ENCODE measurements around the gene ARHGAP23. TPM values are rescaled to one million over a fixed set of nuclear protein-coding genes. Genes with fewer than 3 reads are reported as not detected.

Gene ARHGAP23
- total and polyA plus RNA-seq, 10 of the 15 experiments (the other 5 are each of a cell fraction or from before 2014, with no cell fraction given), result 0.23 to 5.8 (median 2.1) TPM

DNA sequence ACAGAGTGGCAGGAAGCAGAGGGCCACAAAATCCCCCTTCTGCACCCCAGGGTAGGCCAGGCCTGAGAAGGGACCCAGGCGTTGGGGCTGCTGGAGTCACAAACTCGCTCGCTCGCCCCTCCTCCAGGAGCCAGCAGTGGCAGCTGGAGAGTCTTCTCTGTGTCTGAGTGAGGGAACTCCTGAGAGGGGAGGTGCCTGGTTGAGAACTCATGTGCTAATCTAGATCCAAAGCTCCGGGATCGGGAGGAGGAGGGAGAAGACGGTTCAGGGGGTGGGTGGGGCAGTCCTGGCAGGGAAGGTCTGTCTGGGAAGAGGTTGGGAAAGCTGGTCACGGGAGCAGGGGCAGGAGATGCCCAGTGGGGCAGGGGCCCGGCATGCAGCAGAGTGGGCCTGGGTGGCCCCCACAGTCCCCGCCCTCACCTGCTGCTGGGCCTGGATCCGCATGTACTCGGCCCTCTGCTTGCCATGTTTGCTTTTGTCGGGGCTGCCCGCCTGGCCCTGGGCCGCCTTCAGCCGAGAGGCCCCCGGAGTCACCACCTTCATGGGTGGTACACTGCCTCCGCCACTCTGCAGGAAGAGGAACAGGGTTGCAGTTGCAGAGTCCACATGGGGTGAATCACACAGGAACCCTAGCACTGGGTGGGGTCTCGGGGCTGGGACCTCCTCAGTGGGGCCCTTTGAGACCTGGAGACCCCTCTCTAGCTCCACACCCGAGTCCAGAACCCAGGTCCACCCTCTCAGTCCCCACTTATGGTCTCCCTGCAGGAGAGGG is 115.3 kb downstream of the ARHGAP23 start:
- intact Hi-C loops (cut with micrococcal nuclease; ENCODE audit: unreplicated experiment), result no loop called here
- CTCF ChIA-PET, result interaction anchor here (0.6 to 2.3 kb wide), 2 partner anchors 15 to 22 kb away, joined by 3 to 8 read pairs; no protein-coding TSS in a partner anchor
- RAD21 ChIA-PET (ENCODE audit: unreplicated experiment), result no interaction called here

DNA sequence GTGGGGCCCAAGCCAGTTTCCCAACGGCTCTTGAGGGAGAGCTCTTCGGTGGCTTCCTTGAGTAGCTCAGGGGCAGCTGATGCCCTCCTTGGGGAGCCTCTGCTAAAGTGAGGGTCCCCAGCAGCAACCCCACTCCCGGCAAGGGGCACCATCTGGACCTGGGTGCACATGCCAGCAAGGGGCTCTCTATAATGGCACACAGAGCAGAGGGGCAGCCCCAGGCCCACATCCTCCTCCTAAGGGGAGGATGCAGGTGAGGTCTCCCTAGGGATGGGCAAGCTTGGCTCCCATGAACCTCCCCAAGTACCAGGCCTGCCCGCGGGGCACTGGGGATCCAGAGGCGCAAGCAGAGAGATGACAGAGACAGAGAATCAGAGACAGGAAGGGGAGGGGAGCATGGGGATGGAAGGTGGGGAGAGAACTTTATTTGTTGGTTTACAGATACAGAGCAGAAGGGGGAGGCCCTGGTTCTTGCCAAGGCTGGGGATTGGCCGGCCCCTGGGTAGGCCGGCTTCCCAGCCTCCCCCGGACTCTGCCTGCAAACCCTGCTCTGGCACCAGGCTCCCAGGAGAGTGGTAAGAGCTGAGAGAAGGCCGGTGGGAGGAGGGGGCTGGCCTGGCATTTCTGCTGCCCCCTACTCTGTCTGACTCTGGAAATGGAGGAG is 116.0 kb downstream of the ARHGAP23 start:
- FAIRE-seq (no peak), DNase-seq (ENCODE audit: low read depth, low spot score) (no peak), ATAC-seq (no peak)
- RAD21 ChIA-PET (ENCODE audit: unreplicated experiment), result interaction anchor here (1.0 kb wide), 1 partner anchor 124 kb away, joined by 3 read pairs; no protein-coding TSS in a partner anchor
- H2AFZ ChIP-seq (ENCODE audit: control insufficient read depth, low read depth, low read length), result no peak overlapping the region
- POLR2A ChIA-PET, result no interaction called here
- no peak overlapping the region for H3K27ac ChIP-seq (ENCODE audit: control insufficient read depth, insufficient read depth)
- peaks cover 0 to 2% of the 10 kb centered on the region in 2 experiments; a peak in 1 of 4 replicates for H3K27me3 ChIP-seq (replicated peaks in 1 of 2; ENCODE audit: control insufficient read depth in 2 of 2, insufficient read depth in 2 of 2, low read length in 1 of 2)
- H3K9ac ChIP-seq (ENCODE audit: control insufficient read depth, insufficient read depth, low read length), result no peak overlapping the region
- CTCF ChIA-PET, result interaction anchor here (0.6 to 2.3 kb wide), 2 partner anchors 14 to 23 kb away, joined by 3 to 8 read pairs; no protein-coding TSS in a partner anchor
- in situ Hi-C loops (cut with MboI), result no loop called here
- H3K4me2 ChIP-seq (ENCODE audit: control insufficient read depth, insufficient read depth), result no peak overlapping the region
- H3K79me2 ChIP-seq (ENCODE audit: control insufficient read depth, insufficient read depth, low read length), result no peaks in the 10 kb centered on the region
- intact Hi-C loops (cut with micrococcal nuclease; ENCODE audit: unreplicated experiment), result no loop called here
- SMC1A ChIA-PET (ENCODE audit: uncharacterized antibody, unreplicated experiment), result no interaction called here
- no peaks in the 10 kb centered on the region for H4K20me1 ChIP-seq (ENCODE audit: control insufficient read depth, insufficient read depth)
- no peak overlapping the region for H3K4me3 ChIP-seq
- H3K36me3 ChIP-seq (ENCODE audit: control insufficient read depth in 2 of 2, insufficient read depth in 2 of 2, low read length in 1 of 2), result no peaks in the 10 kb centered on the region
- no TSS peak for BruUV-seq (replicated peaks)
- H3K9me3 ChIP-seq (replicated peaks; ENCODE audit: control insufficient read depth, insufficient read depth, low read length), result no peaks in the 10 kb centered on the region
- WGBS (ENCODE audit: insufficient coverage, insufficient replicate concordance, low lambda C conversion rate, missing lambda C conversion rate), result 38% methylated on average over 10 of the region's 10 CpGs
- no peaks in the 10 kb centered on the region; the same call in 1 of the 2 replicates for H3K4me1 ChIP-seq (ENCODE audit: control insufficient read depth, insufficient read depth, low read length)
- TF ChIP-seq SMAD1 (IDR thresholded peaks at IDR 0.05; ENCODE audit: low read depth, partially characterized antibody), result no peak
- TF ChIP-seq ESRRA (IDR thresholded peaks at IDR 0.05; ENCODE audit: low read length), result no peak
- TF ChIP-seq, protein P1, sequence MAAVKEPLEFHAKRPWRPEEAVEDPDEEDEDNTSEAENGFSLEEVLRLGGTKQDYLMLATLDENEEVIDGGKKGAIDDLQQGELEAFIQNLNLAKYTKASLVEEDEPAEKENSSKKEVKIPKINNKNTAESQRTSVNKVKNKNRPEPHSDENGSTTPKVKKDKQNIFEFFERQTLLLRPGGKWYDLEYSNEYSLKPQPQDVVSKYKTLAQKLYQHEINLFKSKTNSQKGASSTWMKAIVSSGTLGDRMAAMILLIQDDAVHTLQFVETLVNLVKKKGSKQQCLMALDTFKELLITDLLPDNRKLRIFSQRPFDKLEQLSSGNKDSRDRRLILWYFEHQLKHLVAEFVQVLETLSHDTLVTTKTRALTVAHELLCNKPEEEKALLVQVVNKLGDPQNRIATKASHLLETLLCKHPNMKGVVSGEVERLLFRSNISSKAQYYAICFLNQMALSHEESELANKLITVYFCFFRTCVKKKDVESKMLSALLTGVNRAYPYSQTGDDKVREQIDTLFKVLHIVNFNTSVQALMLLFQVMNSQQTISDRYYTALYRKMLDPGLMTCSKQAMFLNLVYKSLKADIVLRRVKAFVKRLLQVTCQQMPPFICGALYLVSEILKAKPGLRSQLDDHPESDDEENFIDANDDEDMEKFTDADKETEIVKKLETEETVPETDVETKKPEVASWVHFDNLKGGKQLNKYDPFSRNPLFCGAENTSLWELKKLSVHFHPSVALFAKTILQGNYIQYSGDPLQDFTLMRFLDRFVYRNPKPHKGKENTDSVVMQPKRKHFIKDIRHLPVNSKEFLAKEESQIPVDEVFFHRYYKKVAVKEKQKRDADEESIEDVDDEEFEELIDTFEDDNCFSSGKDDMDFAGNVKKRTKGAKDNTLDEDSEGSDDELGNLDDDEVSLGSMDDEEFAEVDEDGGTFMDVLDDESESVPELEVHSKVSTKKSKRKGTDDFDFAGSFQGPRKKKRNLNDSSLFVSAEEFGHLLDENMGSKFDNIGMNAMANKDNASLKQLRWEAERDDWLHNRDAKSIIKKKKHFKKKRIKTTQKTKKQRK (IDR thresholded peaks at IDR 0.05; ENCODE audit: low read depth, low read length), result no peak
- no peak for TF ChIP-seq CEBPB (IDR thresholded peaks at IDR 0.05; ENCODE audit: borderline replicate concordance in 1 of 2, low read depth in 2 of 2, low read length in 2 of 2)
- TF ChIP-seq TBL1XR1 (IDR thresholded peaks at IDR 0.05; ENCODE audit: low read depth, low read length), result no peak
- TF ChIP-seq SRF (IDR thresholded peaks at IDR 0.05; ENCODE audit: low read depth in 2 of 2, low read length in 2 of 2), result no peak
- no peak for TF ChIP-seq STAT1 (conservative IDR thresholded peaks at IDR 0.05)

More for the DNA sequence above, 115.3 kb downstream of the ARHGAP23 start:
- TF ChIP-seq SMC3 (IDR thresholded peaks at IDR 0.05; ENCODE audit: borderline replicate concordance, low read length), result no peak
- no peak for TF ChIP-seq FOS (IDR thresholded peaks at IDR 0.05; ENCODE audit: borderline replicate concordance, extremely low read depth, insufficient read length)
- no peak for TF ChIP-seq CHD2 (IDR thresholded peaks at IDR 0.05; ENCODE audit: borderline replicate concordance, low read depth, low read length)
- TF ChIP-seq TCF12 (IDR thresholded peaks at IDR 0.05; ENCODE audit: low read depth, low read length), result no peak
- TF ChIP-seq SRF (IDR thresholded peaks at IDR 0.05; ENCODE audit: low read depth in 2 of 2, low read length in 2 of 2), result no peak
- Histone ChIP-seq H3K36me3 (ENCODE audit: control insufficient read depth in 2 of 2, insufficient read depth in 2 of 2, low read length in 1 of 2) (no peaks in the 10 kb centered on the region), H3K79me2 (ENCODE audit: control insufficient read depth, insufficient read depth, low read length) (no peaks in the 10 kb centered on the region), H4K20me1 (ENCODE audit: control insufficient read depth, insufficient read depth) (no peaks in the 10 kb centered on the region), H3K4me1 (ENCODE audit: control insufficient read depth, insufficient read depth, low read length) (no peaks in the 10 kb centered on the region; the same call in 1 of the 2 replicates), H2AFZ (ENCODE audit: control insufficient read depth, low read depth, low read length) (no peak overlapping the region), H3K4me3 (no peak overlapping the region), H3K27ac (ENCODE audit: control insufficient read depth, insufficient read depth) (no peak overlapping the region), H3K27me3 (replicated peaks in 1 of 2; ENCODE audit: control insufficient read depth in 2 of 2, insufficient read depth in 2 of 2, low read length in 1 of 2) (peaks cover 0 to 2% of the 10 kb centered on the region in 2 experiments; a peak in 1 of 4 replicates), H3K9ac (ENCODE audit: control insufficient read depth, insufficient read depth, low read length) (no peak overlapping the region), H3K4me2 (ENCODE audit: control insufficient read depth, insufficient read depth) (no peak overlapping the region), H3K9me3 (replicated peaks; ENCODE audit: control insufficient read depth, insufficient read depth, low read length) (no peaks in the 10 kb centered on the region)
- POLR2A ChIA-PET, result no interaction called here
- BruUV-seq (replicated peaks), result no TSS peak
- SMC1A ChIA-PET (ENCODE audit: uncharacterized antibody, unreplicated experiment), result no interaction called here
- ATAC-seq, result no peak
- 29% methylated on average over 20 of the region's 20 CpGs for WGBS (ENCODE audit: insufficient coverage, insufficient replicate concordance, low lambda C conversion rate, missing lambda C conversion rate)
- no peak for DNase-seq (ENCODE audit: low read depth, low spot score)
- no peak for FAIRE-seq
- in situ Hi-C loops (cut with MboI), result no loop called here
